ENCODE data around the gene TTC33.
"Not testable (repeated sequence)": the region's sequence is repeated elsewhere in the genome, so short reads cannot be mapped to it uniquely, and the experiment has no call there.

Gene TTC33, protein sequence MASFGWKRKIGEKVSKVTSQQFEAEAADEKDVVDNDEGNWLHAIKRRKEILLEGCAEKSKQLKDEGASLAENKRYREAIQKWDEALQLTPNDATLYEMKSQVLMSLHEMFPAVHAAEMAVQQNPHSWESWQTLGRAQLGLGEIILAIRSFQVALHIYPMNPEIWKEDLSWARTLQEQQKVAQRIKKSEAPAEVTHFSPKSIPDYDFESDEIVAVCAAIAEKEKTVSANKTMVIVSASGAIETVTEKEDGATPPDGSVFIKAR

DNA sequence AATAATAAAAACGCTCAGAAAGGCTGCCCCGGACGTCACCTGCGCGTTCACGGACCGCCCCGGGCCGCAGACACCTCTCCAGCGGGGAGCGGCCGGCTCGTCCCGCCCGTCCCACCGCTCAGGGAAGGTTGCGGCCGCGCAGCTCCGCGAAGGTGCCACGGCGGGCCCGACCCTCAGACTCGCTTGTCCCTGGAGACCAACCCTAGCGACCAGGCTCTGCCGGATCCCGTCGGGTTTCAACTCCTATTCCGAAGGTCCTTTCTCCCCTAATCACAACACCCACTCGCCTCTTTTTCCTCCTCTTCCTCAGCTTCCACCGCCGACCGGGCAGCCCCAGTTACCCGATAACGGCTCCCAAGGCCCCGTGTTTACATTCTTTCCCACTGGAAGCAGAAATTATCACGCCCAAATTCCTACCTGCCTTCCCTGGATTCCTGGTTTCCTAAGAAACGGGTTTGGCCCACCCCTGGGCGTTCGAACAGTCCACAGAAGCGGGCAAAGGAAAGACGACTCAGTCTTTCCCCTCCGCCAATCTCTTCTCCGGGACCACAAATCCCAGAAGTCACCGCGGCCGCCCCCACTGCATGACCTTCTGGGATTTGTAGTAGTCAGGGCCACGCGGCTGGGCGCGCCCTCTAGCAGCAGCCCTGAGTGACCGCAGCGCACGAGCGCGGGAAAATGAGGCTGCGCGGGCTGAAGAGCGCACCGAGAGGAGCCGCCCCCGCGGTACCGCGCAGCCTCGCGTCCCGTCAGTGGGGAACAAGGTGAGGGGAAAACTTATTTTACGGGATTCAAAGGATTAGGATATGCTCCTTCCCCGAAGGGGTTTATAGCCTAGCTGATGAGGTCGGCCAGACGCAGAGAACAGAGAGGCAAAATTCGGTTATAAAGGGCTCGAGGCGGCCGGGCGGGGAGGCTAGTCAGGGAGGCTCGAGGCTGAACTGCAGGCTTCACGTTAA is at the start of gene TTC33:
Gene TTC33, minus strand, starts transcription at position 555 of the 959 bp plus-strand sequence. CDS start 8,943 bp downstream, outside the sequence.
- DNase-seq (ENCODE audit: low spot score), result peak; percentile 97

DNA sequence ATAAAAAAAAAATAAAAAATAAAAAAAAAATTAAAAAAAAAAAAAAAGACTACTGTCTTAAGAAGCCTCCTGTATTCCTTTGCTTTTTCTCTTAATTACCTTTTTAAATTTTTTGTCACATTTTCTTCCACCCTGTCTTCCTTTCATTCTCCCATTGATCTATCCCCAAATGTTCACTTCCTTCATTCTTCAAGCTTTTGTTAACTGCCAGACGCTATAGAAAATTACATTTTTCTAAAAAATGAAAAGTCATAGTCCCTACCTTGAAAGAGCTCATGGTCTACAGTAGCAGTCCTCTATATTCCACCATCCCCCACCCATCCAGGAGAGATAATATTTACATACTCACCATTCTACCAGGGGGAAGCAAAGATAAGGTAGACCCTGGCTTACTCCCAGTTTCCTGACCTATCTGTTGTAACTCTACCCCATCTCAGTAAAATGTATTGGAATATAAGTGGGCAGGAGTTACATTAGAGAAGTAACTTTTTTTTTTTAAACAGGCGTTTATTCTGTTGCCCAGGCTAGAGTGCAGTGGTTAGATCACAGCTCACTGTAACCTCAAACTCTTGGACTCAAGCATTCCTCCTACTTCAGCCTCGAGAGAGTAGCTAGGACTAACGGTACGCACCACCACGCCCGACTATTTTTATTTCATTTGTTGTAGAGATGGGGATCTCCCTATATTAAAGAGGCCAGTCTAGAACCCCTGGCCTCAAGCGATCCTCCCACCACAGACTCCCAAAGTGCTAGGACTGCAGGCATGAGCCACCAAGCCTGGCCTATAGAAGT is 46.2 kb upstream of the TTC33 start:
- no peak for DNase-seq (ENCODE audit: low spot score)

DNA sequence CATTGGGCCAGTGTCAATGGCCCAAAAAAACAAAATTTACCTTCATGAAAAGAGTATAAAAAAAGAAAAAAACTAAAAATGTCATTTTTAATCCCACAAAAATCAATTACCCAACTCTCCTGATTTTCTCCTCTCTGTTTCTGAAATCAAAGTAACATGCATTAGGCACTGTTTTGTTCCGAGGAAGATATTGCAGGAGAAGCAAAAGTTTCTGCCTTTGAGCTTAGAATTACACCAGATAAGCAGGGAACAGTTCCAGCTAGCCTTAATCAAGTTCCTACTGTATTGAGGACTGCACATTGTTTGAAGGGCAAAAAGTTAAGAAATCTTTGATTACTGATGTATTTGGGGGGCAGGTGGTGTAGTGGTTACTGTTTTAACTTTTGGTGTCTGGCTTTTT is 43.5 kb upstream of the TTC33 start:
- DNase-seq (ENCODE audit: low spot score), result no peak

DNA sequence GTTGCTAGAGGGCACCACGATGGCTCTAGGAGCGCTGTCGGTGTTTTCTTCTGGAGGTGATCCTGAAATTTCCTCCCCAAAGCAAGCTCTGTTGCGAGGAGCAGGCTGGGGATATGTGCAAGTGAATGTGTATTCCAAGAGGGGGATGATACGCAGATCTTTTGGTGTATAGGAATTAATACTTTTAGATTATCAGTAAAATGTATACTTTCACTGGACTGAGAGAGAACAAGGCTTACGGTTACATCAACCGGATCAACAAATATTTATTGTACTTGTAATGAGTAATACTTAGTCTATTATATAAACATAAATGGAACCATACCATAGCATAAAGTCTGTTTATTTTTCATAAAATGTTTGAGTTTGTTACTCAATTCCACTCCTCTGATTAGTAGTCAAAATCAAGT is 43.0 kb upstream of the TTC33 start:
- no peak for DNase-seq (ENCODE audit: low spot score)

DNA sequence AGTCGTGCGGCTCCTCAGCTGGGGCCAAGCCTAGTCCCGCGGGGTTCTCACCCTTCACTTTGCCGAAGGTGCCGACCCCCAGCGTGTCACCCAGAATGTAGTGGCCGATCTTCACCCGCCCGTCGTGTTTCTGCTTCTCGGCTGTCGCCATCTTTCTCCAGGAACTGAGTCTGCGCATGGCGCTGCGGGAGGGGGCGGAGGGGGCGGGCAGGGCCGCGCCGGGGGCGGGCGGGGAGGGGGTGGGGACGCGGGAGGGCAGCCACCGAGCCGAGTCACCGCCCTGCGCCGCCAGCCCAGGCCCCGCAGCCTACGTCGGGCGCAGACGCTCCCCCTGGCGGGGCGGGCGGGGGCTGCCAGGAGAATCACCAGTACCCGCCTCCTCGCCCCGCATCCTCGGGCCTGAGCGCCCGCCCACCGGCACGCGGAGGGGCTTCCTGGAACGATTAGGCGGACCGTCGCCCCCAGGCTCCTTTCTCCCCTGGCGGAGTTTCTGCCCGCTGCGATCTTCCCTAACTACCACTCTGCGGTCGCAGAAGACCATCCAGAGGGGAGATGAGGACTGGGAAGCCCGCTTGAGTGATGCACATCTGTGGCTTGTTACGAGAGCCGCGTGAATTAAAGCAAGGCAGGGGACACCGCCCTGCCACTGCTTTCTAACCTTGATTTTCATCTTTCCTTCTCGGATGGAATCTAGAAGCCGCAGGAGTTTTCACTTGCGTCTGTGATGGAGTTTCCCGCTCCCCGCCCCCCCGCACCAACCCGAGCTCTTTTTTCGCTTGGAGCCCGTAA is 42.4 kb upstream of the TTC33 start, which contains the start of gene PRKAA1:
Gene PRKAA1, minus strand, starts transcription at position 363 of the 789 bp plus-strand sequence. Its CDS starts 185 bp downstream, at position 178.
- DNase-seq (ENCODE audit: low spot score), result peak; percentile 87

DNA sequence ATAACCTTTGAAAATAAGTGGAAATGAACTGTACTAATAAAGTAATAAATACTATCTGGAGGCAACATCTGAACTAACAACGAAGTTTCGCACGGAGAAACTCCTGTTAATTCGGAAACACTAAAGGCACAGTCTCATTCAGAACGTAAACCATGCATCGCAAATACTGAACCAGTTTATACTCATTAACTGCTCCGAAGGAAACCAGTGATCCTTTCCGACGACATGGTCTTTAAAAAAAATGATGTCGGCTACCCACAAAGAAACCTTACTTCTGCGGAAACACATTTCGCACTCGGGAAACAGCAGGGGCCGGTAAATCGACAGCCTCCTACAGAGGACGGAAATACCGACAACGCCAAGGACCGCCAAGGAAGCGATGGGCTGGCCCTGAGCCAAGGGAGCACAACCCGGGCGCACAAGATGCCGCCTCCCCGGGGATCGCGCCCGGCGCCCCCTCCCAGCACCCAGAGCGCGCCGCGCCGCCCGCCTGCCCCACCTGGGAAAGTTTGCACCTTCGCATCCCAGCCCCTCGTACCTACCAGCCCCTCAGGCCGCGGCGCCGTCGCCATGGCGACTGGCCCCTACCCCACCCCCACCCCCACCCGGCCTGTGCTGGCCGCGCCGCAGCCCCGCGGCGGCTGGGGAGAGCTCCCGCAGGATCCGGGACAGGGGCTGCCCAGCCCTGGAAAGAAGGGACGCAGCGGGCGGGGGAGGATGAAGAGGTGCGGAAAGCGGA is 41.7 kb upstream of the TTC33 start:
- peak; percentile 50 for DNase-seq (ENCODE audit: low spot score)

DNA sequence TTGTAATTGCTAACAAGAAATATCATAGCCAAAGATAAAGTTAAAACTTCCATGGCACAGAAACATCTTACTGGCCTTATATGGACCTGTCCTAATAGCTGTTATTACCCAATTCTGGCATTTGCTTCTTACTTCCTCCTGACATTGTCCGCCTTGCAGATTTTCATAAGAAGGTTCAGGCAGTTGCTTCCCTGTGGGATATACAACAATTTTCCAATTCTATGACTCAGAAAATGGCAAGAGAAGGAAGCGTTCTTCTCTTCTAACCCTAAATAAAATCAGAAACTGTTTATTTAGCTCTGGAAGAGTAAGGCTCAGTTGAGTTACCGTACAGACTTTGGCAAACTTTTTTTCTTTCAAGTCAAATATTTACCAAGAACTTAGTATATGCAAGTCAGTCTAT is 40.7 kb upstream of the TTC33 start:
- no peak for DNase-seq (ENCODE audit: low spot score)

DNA sequence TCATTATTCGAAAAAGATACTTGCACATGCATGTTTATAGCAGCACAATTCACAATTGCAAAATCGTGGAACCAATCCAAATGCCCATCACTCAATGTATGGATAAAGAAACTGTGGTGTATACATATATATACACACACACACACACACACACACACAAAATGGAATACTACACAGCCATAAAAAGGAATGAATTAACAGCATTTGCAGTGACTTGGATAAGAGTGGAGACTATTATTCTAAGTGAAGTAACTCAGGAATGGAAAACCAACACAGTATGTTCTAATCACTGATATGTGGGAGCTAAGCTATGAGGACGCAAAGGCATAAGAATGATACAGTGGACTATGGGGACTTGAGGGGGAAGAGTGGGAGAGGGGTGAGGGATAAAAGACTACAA is 39.1 kb upstream of the TTC33 start:
- DNase-seq (ENCODE audit: low spot score), result not testable (repeated sequence)

DNA sequence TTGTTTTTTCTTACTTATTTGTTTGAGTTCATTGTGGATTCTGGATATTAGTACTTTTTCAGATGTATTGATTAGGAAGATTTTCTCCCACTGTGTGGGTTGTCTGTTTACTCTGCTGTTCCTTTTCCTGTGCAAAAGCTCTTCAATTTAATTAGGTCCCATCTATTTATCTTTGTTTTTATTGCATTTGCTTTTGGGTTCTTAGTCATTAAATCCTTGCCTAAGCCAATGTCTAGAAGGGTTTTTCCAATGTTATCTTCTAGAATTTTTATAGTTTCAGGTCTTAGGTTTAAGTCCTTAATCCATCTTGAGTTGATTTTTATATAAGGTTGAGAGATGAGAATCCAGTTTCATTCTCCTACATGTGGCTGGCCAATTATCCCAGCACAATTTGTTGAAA is 38.6 kb upstream of the TTC33 start:
- DNase-seq (ENCODE audit: low spot score), result not testable (repeated sequence)

DNA sequence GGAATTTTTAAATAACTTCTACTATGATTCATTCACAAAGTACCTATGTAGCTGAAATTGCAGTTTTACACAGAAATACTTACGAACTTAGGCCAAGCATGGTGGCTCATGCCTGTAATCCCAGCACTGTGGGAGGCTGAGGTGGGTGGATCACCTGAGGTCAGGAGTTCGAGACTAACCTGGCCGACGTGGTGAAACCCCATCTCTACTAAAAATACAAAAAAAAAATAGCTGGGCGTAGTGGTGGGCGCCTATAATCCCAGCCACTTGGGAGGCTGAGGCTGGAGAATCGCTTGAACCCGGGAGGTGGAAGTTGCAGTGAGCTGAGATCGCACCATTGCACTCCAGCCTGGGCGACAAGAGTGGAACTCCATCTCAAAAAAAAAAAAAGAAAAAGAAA is 36.9 kb upstream of the TTC33 start:
- not testable (repeated sequence) for DNase-seq (ENCODE audit: low spot score)

DNA sequence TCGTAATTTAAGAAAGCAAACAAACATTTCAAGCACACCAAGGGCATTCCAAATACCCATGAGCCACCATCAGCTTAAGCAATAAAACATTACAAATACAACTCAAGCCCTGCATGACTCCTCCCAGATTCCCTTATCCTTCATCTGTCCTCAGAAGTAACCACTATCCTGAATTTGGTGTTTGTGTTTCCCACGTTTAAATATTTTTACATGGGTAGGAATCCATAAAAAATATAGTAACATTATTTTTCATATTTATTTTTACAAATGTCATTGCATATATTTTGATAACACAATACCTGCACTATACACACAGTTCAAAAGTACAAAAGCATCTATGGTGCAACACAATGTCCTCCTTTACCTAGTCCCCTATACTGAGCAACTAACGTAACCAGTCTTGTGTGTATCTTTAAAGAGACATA is 36.0 kb upstream of the TTC33 start:
- DNase-seq (ENCODE audit: low spot score), result no peak

DNA sequence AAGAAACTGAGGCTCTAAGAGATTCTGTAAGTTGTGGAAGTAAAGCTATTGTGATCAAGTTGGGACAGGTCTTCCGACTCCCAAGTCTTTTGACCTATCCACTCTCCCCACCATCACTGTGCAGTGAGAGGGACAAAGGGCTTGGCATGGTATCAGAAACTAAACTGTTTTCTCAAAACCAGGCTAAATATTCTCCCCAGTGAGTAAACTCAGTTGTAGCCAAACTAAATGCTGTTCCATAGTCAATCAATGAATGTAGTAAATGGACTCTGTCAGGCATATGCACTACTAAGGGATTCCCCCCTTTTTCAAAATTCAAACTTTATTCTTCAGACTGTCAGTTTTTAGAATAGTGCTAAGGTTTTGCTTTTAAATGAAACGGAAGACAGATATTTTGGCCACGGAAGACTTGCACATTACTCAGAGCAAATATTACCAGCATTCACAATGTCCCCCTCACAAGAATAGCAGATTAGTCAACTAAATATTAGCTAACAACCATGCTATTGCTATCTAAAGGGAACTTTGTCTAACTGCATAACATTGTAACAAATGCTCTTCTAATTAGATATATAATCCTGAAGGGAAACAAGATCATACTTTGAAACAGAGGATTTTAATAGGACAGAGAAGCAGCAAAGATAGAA is 35.3 kb upstream of the TTC33 start:
- DNase-seq (ENCODE audit: low spot score), result no peak

DNA sequence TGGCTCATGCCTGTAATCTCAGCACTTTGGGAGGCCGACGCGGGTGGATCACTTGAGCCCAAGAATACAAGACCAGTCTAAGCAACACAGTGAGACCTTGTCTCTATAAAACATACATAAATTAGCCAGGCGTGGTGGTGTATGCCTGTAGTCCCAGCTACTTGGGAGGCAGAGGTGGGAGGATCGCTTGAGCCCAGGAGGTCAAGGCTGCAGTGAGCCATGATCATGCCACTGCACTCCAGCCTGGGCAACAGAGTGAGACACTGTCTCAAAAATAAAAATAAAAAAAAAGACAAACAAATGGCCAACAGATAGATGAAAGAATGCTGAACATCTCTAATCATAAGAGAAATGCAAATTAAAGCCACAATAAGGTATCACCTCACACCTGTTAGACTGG is 33.2 kb upstream of the TTC33 start:
- not testable (repeated sequence) for DNase-seq (ENCODE audit: low spot score)

DNA sequence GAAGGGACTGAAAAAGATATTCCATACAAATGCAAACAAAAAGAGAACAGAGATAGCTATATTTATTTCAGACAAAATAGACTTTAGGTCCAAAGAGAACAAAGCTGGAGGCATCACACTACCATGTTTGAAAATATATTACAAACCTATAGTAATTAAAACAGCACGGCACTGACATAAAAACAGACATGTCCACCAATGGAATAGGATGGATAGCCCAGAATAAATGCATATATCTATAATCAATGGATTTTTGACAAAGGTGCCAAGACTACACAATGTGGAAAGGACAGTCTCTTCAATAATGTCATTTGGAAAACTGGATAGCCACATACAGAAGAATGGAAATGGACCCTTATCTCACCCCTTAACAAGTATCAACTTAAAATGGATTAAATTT is 32.2 kb upstream of the TTC33 start:
- no peak for DNase-seq (ENCODE audit: low spot score)

DNA sequence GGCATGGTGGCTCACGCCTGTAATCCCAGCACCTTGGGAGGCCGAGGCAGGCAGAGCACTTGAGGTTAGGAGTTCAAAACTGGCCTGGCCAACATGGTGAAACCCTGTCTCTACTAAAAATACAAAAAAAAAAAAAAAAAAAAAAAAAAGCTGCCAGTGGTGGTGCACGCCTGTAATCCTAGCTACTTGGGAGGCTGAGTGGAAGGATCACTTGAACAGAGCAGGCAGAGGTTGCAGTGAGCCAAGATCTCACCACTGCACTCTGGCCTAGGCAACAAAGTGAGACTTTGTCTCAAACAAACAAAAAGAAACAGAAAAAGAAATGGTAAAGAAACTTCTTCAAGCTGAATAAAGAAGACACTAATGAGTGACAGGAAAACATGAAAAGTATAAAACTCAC is 30.9 kb upstream of the TTC33 start:
- DNase-seq (ENCODE audit: low spot score), result not testable (repeated sequence)

DNA sequence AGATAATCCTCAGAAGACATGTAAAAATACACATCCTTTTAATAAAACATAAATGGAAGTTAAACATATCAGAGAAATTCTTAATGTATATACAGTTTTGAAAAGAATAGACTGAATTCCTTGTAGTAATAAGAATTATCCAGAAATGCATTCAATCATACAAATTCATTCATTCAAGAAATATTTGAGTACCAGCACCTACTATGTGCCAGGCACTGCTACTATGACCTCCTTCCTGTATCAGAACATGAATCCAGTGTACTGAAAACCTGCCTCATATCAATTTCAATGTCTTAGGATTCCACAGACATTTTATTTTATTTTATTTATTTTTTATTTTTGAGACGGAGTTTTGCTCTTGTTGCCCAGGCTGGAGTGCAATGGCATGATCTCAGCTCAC is 29.2 kb upstream of the TTC33 start:
- DNase-seq (ENCODE audit: low spot score), result no peak

DNA sequence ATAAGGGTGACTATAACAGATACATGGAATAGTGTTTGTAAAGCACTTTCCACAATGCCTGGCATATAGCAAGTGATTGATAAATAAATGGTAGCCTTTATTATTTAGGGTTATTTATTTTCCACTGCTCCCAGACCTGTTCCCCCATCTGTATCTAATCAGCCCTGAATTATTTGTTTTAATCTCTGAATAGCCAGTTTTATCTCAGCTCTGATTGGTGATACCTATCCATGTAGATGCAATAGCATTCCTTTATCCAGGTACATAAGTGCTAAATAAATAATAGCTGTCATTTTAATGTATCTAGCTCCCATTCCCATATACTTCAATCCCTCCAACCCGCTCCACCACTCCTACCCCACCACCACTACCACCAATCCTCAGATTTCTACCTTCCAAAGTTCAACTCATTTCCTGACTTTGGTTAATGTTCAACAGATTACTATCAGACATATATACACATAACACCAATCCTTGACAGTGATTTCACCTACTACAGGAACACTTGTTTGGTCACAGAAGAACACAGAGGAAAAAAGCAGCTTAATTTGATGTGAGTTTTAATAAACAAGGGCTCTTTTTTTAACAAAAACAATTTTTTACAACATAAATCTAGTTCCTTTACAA is 28.4 kb upstream of the TTC33 start:
- DNase-seq (ENCODE audit: low spot score), result no peak

DNA sequence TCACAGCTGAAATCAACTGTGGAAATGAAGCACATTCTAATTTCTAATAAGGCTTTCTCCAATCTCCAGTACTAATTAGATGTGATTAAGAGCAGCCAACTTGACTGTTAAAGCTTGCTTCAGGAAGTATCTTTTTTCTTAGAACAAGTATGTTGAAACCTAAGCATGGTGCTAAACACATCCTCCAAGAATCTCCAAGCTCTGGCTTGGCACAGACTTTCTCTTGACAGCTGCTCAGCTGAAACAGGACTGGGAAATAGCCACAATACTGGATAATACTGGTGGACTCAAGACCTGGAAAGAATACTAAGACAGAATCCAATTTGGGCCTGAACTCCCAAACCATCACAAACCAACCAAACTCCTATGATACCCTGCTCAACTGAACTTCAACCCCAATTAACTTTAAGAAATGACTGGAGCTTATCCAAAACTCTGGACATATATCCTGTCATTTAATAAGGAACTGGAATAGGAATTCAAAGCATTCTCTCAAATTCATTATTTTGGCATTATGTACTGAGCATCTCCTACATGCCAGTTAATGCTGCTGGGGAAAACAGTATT is 26.2 kb upstream of the TTC33 start:
- peak; percentile 46 for DNase-seq (ENCODE audit: low spot score)

DNA sequence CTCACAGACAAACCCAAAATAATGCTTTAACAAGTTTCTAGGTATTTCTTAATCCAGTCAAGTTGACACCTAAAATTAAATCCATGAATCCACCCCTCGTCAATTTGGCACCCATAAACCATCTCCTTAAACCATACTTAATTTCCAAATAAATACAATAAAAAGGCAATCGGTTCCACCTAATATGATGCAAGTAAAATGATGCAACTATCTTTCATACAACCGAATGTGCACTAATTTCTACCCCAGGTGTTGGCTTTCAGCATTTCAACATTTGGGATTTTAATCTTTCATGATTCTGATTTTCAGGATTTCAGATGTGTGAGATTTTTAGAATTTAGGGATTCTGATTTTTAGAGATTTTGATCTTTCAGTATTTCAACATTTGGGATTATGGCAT is 25.1 kb upstream of the TTC33 start:
- no peak for DNase-seq (ENCODE audit: low spot score)
